RKO (cell line): ENCODE measurements around the gene CD226.
"Not testable (repeated sequence)": the region's sequence is repeated elsewhere in the genome, so short reads cannot be mapped to it uniquely, and the experiment has no call there.

Experiments
- DNase-seq: peaks from one replicate; pipeline ENCODE4 v3.0.0-alpha.2; 2016; ENCODE audit warnings: low spot score

Gene CD226

GRCh38 chr18:69872661-69873060, 75.0 kb downstream of the CD226 start:
- DNase-seq, result no peak

DNA sequence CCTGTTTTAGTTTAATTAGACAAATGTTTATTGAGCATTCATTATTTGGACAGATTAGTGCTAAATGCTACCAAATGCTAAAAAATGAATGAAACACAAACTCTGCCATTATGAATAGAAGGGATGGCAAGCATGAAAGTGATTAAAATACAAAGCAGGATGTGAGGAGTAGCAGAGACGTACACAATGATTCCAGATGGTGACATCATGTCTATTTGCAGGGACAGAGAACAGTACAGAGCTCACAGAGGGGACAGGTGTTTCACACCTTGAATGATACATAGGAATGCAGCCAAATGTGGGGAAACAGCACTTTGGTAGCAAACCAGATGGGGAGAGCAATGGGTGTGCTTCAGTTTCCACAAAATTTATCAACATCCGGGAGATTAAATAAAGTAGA, 76.3 kb downstream of the CD226 start:
- DNase-seq, result no peak

- DNase-seq, result no peak
These were observed 76.9 kb downstream of the CD226 start for GRCh38 chr18:69870736-69871135.

DNA sequence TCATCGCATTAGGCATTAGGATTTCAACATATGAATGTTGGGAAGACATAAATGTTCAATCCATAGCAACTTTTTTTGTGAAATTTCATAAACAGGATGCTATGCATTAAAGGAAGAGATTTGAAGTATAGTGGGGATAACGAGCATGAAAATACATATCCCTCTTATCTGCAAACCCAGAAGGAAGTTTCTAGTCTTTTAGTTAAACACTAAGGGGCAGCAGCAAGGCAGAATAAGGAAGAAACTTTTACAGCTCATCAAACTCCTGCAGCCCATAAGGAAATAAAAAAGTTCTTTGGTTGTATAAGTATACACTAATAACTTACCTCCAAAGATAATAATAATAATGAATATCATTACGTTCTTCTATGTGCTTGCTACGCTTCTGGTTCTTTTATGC, 81.5 kb downstream of the CD226 start:
- DNase-seq, result no peak

GRCh38 chr18:69865776-69866175, 81.9 kb downstream of the CD226 start:
- no peak for DNase-seq

GRCh38 chr18:69864802-69865201, 82.9 kb downstream of the CD226 start:
- not testable (repeated sequence) for DNase-seq

GRCh38 chr18:69858897-69859296, 88.8 kb downstream of the CD226 start:
- DNase-seq, result no peak

GRCh38 chr18:69854455-69854854, 93.2 kb downstream of the CD226 start:
- DNase-seq, result no peak

DNA sequence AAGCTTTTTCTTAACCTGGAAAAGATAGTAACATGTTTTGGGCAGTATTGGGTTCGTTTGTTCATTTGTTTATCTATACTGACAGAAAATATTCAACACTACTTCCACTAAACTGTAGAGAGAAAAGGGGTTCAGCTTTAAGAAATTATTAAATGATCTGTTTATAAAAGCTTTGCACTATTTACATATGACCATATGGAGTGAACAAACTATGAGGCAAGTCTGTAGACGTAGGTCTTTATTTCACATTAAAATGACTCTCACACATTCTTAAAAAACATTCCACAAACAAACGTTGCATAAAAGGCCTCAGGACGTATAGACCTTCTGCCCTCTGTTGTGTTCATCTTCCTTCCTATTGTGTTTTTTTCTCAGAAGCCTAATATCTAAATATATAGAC, 94.6 kb downstream of the CD226 start:
- no peak for DNase-seq

GRCh38 chr18:69845593-69846506, 101.8 kb downstream of the CD226 start:
- no peak for DNase-seq

DNA sequence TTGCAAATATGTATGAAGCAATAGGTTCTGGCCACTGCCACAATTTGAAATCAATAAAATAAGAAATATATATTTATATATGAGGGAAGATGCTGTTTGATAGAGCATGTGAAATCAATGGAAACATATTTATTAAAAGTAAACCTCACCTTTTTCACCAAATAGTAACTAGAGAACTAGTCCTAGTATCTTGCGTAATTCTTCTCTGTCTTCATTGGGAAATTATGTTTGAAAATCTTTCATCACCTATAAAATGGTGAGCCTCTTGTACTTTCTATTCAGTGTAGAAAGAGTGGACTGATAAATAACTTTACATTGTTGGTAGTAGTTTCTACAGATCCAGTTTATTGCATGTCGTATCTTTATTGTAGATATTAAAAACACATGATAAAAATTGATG, 103.0 kb downstream of the CD226 start:
- DNase-seq, result no peak

DNA sequence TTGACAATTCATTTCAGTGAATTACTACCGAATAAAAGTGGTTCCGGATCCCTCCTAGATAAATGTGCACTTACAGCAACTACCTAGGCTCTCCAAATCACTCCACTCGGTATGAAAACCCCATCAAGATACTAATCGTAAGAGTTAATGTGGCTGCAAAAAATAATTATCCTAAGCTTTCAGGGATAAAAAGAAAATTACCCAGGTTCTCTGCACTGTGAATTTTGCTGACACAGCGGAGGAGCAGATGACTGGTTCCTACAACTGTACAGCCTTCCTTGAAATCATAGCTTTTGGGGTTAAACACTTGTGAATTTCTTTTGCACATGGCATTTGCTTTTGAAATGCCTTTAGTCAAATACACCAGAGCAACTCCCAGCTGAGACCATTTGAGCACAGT, 104.7 kb downstream of the CD226 start:
- DNase-seq, result no peak

DNA sequence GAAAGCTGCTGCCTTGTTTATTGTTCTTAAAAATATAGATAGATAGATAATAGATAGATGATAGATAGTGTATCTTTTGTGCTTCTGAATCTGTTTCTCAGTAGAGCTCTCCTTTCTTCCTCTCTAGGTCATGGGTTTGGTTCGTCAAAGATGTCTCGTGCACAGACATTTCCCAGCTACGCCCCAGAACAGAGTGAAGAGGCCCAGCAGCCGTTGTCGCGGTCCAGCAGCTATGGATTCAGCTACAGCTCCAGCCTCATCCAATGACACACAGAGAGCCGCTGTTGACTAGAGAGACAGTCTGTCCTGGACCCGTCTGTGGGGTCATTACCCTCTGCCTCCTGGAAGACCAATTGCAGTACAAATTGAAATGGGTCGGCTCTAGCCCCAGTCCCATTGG, 106.6 kb downstream of the CD226 start:
- DNase-seq, result no peak

GRCh38 chr18:69840445-69840844, 107.2 kb downstream of the CD226 start:
- DNase-seq, result no peak

GRCh38 chr18:69840001-69840400, 107.7 kb downstream of the CD226 start:
- no peak for DNase-seq

DNA sequence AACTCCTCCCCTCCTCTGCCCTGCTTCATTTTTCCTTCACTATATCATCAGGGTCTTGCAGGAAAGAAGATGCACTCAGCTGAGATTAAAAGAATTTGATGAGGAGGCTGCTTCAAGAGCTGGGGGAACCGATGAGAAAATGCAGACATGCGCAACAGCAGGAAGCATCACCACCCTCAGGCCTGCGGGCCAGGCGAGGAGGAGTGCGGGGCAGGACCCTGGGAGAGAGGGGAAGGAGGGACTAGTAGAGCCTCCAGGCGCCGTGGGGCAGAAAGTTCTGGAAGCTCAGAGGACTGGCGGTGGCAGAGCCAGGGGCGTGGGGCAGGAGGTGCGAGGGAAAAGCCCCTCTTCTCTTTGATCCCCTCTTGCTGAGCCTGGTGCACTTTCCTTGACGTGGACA, 108.2 kb downstream of the CD226 start:
- DNase-seq, result no peak

DNA sequence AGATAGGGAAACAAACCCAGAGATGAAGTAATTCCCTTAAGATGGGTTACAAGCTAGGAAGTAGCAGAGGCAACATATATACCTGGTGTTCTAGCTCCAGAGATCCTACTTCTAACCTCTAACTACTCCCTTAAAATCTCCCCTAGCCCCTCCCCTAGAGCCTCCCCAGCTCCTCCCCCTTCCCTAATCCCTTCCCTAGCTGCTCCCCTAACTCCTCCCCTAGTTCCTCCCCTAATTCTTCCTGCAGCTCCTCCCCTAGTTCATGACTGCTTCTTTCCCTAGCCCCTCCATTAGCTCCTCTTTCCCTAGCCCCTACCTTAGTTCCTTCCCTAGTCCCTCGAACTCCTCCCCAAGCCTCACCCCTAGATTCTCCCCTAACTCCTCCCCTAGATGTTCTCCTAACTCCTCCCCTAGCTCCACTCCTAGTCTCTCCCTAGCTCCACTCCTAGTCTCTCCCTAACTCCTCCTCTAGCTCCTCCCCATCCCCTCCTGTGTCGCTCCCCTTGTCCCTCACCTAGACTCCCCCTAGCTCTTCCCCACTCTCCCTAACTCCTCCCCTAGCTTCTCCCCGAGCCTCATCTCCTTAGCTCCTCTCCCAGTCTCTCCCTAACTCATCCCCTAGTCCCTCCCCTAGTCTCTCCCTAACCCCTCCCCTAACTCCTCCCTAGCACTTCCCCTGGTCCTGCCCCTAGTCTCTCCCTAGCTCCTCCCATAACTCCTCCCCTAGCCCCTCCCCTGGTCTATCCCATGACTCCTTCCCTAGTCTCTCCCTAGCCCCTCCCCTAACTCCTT, 108.9 kb downstream of the CD226 start:
- peak; percentile 39 for DNase-seq

DNA sequence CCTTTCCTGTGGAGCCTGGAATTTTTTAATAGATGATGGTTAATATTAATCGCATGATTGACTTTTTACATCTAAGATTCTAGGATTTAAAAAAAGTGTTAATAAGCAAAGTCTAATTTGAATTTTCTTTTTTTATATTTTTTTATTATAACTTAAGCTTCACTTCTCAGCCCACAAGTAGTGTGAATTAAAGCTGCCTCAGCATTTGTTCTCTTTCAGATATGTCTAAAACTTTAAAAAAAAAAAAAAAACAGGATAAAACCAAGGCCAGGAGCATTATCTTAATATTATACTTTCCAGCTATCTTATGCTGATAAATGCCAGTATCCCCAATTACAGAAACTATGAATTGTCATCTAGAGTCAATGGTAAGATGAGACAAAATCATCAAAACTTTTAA, 109.7 kb downstream of the CD226 start:
- DNase-seq, result no peak

DNA sequence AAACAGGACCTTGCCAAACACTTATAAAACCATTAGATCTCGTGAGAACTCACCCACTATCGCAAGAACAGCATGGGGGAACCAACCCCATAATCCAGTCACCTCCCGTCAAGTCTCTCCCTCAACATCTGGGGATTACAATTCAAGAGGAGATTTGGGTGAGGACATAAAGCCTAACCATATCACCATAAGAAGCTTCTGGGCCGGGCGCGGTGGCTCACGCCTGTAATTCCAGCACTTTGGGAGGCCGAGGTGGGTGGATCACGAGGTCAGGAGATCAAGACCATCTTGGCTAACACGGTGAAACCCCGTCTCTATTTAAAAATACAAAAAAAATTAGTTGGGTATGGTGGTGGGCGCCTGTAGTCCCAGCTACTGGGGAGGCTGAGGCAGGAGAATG, 112.7 kb downstream of the CD226 start:
- not testable (repeated sequence) for DNase-seq

DNA sequence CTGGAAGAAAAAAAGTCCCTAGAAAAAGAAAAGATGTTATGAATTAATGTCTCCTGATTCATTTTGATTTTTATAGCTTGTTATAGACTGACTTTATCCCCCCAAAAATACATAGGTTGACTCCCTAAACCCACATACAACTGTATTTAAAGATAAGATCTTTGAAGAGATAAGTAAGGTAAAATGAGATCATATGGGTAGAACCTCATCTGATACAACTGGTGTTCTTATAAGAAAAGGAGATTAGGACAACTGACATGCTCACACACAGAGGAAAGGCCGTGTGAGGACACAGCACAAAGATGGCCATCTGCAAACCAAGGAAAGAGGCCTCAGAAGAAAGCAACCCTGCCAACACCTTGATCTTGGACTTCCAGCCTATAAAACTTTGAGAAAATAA, 117.5 kb downstream of the CD226 start:
- no peak for DNase-seq

DNA sequence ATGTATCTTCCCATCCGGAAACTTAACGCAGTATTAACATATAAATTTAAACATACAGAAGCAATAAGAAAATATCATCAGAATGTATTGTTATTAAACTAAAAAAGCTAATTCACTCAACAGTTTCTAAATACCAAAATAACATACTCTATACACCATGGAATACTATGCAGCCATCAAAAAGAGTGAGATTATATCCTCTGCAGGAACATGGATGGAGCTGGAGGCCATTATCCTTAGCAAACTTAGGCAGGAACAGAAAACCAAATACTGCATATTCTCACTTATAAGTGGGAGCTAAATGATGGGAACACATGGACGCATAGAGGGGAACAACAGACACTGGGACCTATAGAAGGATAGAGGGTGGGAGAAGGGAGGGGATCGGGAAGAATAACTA, 127.1 kb downstream of the CD226 start:
- no peak for DNase-seq

DNA sequence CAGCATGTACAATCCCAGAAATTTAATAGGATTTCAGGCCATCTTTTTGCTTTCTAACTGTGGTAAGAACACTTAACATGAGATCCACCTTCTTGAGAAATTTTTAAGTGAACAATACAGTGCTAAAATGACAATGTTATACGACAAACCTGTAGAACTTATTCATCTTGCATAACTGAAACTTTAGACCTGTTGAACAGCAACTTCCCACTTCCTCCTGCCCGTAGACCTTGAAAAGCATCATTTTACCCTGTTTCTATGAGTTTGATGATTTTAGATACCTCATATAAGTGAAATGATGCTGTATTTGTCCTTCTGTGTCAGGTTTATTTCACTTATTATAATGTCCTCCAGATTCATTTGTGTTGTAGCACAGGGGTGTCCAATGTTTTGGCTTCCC, 128.2 kb downstream of the CD226 start:
- DNase-seq, result no peak

DNA sequence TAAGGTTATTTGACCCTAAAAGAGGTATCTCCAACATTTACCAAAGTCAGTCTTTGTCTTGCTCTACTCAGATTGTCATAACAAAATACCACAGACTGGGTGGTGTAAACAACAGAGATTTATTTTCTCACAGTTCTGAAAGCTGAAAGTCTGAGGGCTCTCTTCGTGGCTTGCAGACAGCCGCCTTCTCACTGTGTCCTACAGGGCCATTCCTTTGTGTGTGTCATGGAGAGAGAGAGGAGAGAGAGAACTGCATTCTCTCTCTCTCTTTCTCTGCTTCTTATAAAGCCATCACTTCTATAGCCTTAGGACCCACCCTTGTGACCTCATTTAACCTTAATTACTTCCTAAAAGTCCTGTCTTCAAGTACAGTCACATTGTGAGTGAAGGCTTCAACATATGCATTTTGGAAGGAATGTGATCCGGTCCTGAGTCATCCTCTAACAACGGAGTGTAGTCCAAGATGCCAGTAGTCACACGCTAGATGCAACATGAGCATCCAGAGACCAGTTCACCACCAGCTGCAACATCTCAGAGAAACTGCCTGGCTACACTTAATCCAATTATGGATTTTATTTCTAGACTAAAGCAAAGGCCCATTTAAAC, 130.2 kb downstream of the CD226 start:
- peak; percentile 46 for DNase-seq
